Ovary (tissue), 3 donors: ENCODE measurements around the gene TRMT61A.

Experiments
- EP300 ChIP-seq: sonication (generic); formaldehyde crosslinking; IDR thresholded peaks from one replicate; pipeline ENCODE4 v1.6.1; 2017; ENCODE audit warnings: antibody characterized with exemption
- POLR2A ChIP-seq: fragments of 450-650 bp; IDR thresholded peaks from one replicate; pipeline ENCODE4 v1.6.1; 2017; ENCODE audit warnings: antibody characterized with exemption, mild to moderate bottlenecking, moderate library complexity
- TF ChIP-seq, protein P1 (sequence below), 3 donors: fragments of 450-650 bp in 2 of 3; fragments of 200-600 bp in 1 of 3; IDR thresholded peaks; one replicate each; pipeline versions ENCODE4 v1.5.1 to v1.8.0; 2016 to 2022; ENCODE audit warnings: antibody characterized with exemption in 3 of 3, mild to moderate bottlenecking in 1 of 3
- donor health status: DM: no; HTN: no; CAD: no.

DNA sequence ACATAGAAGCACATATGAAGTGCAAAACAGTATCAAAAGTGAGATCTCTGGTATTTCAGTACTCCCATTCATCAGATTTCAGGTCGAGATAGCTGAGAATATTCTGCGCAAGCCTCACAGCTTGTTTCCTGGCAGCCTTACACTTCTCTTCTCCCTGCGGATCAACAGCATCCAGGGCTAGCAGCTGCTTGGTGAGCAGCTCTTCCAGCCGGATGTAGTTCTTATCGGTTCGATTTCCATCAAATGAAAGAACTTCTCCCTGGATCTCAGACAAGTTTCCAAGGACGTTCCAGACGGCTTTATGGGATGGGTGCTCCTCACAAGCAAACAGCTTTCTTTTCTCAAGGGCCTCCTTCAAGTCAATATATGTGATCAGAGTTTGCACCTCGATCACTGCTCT is 30.8 kb downstream of the TRMT61A start:
- TF ChIP-seq POLR2A: no peak
- TF ChIP-seq, protein P1, sequence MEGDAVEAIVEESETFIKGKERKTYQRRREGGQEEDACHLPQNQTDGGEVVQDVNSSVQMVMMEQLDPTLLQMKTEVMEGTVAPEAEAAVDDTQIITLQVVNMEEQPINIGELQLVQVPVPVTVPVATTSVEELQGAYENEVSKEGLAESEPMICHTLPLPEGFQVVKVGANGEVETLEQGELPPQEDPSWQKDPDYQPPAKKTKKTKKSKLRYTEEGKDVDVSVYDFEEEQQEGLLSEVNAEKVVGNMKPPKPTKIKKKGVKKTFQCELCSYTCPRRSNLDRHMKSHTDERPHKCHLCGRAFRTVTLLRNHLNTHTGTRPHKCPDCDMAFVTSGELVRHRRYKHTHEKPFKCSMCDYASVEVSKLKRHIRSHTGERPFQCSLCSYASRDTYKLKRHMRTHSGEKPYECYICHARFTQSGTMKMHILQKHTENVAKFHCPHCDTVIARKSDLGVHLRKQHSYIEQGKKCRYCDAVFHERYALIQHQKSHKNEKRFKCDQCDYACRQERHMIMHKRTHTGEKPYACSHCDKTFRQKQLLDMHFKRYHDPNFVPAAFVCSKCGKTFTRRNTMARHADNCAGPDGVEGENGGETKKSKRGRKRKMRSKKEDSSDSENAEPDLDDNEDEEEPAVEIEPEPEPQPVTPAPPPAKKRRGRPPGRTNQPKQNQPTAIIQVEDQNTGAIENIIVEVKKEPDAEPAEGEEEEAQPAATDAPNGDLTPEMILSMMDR (IDR thresholded peaks at IDR 0.05): no peak
- no peak for TF ChIP-seq EP300
